Ectodermal cell (in vitro differentiated cells): ENCODE measurements around the gene SLC17A7.

Experiments used
- H3K27ac ChIP-seq: 2 replicates; pipeline ENCODE4 v1.7.0; 2013; ENCODE audit warnings: mild to moderate bottlenecking, low read depth, low read length; ENCODE audit not compliant: insufficient read depth, poor library complexity, severe bottlenecking
- H3K27me3 ChIP-seq: 2 replicates; pipeline ENCODE4 v1.7.0; 2013; ENCODE audit warnings: mild to moderate bottlenecking, low read length; ENCODE audit not compliant: insufficient read depth, control insufficient read depth, poor library complexity, severe bottlenecking
- H3K36me3 ChIP-seq: one replicate; pipeline ENCODE4 v1.7.0; 2013; ENCODE audit warnings: low read length; ENCODE audit not compliant: control insufficient read depth, insufficient read depth
- H3K4me1 ChIP-seq: one replicate; pipeline ENCODE4 v1.7.0; 2013; ENCODE audit warnings: low read length; ENCODE audit not compliant: control insufficient read depth, insufficient read depth
- H3K4me3 ChIP-seq: 2 replicates; pipeline ENCODE4 v1.7.0; 2013; ENCODE audit warnings: low read depth, low read length, control low read depth; ENCODE audit not compliant: insufficient read depth
- H3K9me3 ChIP-seq: 2 replicates; pipeline ENCODE4 v1.7.0; 2013; ENCODE audit warnings: mild to moderate bottlenecking, low read length, moderate library complexity; ENCODE audit not compliant: control insufficient read depth
- WGBS, 2 experiments: methylation state at CpG; one replicate each; pipeline ENCODE4 v1.1.7; 2013; ENCODE audit warnings: missing lambda C conversion rate in 2 of 2; 5-methylcytosine and 5-hydroxymethylcytosine counted together

SLC17A7 gene

GRCh38 chr19:49428547-49429451 is 12.5 kb downstream of the SLC17A7 start:
- Histone ChIP-seq H3K9me3 (no peaks in the 10 kb centered on the region), H3K27me3 (peaks cover 99% of the 10 kb centered on the region), H3K4me3 (peak overlapping the region; percentile 42), H3K27ac (no peak overlapping the region), H3K4me1 (peaks cover 24% of the 10 kb centered on the region), H3K36me3 (no peaks in the 10 kb centered on the region)
- 12 to 19% methylated on average over 29 of the region's 29 CpGs for WGBS, 2 experiments

- Histone ChIP-seq H3K4me3 (peak overlapping the region; percentile 42), H3K27ac (no peak overlapping the region), H3K9me3 (no peaks in the 10 kb centered on the region), H3K36me3 (no peaks in the 10 kb centered on the region), H3K4me1 (peaks cover 32% of the 10 kb centered on the region), H3K27me3 (peaks cover 99% of the 10 kb centered on the region)
- WGBS, 2 experiments: 1% methylated on average over 45 of the region's 45 CpGs
Observed at GRCh38 chr19:49427855-49428546, 13.3 kb downstream of the SLC17A7 start.

GRCh38 chr19:49427339-49427738 is 14.0 kb downstream of the SLC17A7 start:
- H3K4me3 ChIP-seq: no peak overlapping the region
- H3K27ac ChIP-seq: no peak overlapping the region
- 66 to 72% methylated on average over 12 of the region's 12 CpGs for WGBS, 2 experiments
- H3K4me1 ChIP-seq: peaks cover 38% of the 10 kb centered on the region
- peaks cover 99% of the 10 kb centered on the region for H3K27me3 ChIP-seq
- H3K36me3 ChIP-seq: no peaks in the 10 kb centered on the region
- H3K9me3 ChIP-seq: no peaks in the 10 kb centered on the region

GRCh38 chr19:49425922-49426592 is 15.3 kb downstream of the SLC17A7 start:
- H3K9me3 ChIP-seq: no peaks in the 10 kb centered on the region
- no peak overlapping the region for H3K4me3 ChIP-seq
- 5 to 8% methylated on average over 30 of the region's 30 CpGs for WGBS, 2 experiments
- no peaks in the 10 kb centered on the region for H3K36me3 ChIP-seq
- H3K4me1 ChIP-seq: peaks cover 36% of the 10 kb centered on the region
- no peak overlapping the region for H3K27ac ChIP-seq
- peaks cover 99% of the 10 kb centered on the region for H3K27me3 ChIP-seq

- H3K9me3 ChIP-seq: no peaks in the 10 kb centered on the region
- H3K27me3 ChIP-seq: peaks cover 99% of the 10 kb centered on the region
- H3K27ac ChIP-seq: no peak within 1 kb of the TSS
- peaks cover 33% of the 10 kb centered on the region for H3K4me1 ChIP-seq
- H3K4me3 ChIP-seq: no peak within 1 kb of the TSS
- WGBS, 2 experiments: 43 to 49% methylated on average over 7 of the region's 7 CpGs
- H3K36me3 ChIP-seq: no peaks in the 10 kb centered on the region
Observed at GRCh38 chr19:49425178-49425577, 16.1 kb downstream of the SLC17A7 start, which contains the start of gene GFY. TSS of gene GFY (plus strand) at chr19:49425388. CDS start at chr19:49426431, 1,043 bp downstream.

GRCh38 chr19:49423985-49424303 is 17.4 kb downstream of the SLC17A7 start:
- H3K27ac ChIP-seq: no peak overlapping the region
- peaks cover 88% of the 10 kb centered on the region for H3K27me3 ChIP-seq
- 11 to 15% methylated on average over 3 of the region's 3 CpGs for WGBS, 2 experiments
- H3K4me1 ChIP-seq: peaks cover 33% of the 10 kb centered on the region
- no peaks in the 10 kb centered on the region for H3K9me3 ChIP-seq
- no peak overlapping the region for H3K4me3 ChIP-seq
- no peaks in the 10 kb centered on the region for H3K36me3 ChIP-seq

- Histone ChIP-seq H3K27me3 (peaks cover 84% of the 10 kb centered on the region), H3K9me3 (no peaks in the 10 kb centered on the region), H3K4me3 (peak within 1 kb of the TSS; percentile 24), H3K4me1 (peaks cover 30% of the 10 kb centered on the region), H3K27ac (no peak within 1 kb of the TSS), H3K36me3 (no peaks in the 10 kb centered on the region)
- WGBS, 2 experiments: 11 to 12% methylated on average over 42 of the region's 42 CpGs
Observed at GRCh38 chr19:49423071-49423984, 18.0 kb downstream of the SLC17A7 start, which contains the start of gene PTH2. TSS of gene PTH2 (minus strand) at chr19:49423441. CDS start at chr19:49423339, 102 bp downstream.

- Histone ChIP-seq H3K4me1 (peaks cover 30% of the 10 kb centered on the region), H3K36me3 (no peaks in the 10 kb centered on the region), H3K27me3 (peaks cover 77% of the 10 kb centered on the region), H3K9me3 (no peaks in the 10 kb centered on the region), H3K4me3 (peak overlapping the region; percentile 24), H3K27ac (no peak overlapping the region)
- WGBS, 2 experiments: 3% methylated on average over 58 of the region's 58 CpGs
Observed at GRCh38 chr19:49422407-49423070, 18.8 kb downstream of the SLC17A7 start.

GRCh38 chr19:49421878-49422202 is 19.5 kb downstream of the SLC17A7 start:
- H3K4me1 ChIP-seq: peaks cover 33% of the 10 kb centered on the region
- no peaks in the 10 kb centered on the region for H3K9me3 ChIP-seq
- no peaks in the 10 kb centered on the region for H3K36me3 ChIP-seq
- H3K27ac ChIP-seq: no peak overlapping the region
- peaks cover 70% of the 10 kb centered on the region for H3K27me3 ChIP-seq
- WGBS, 2 experiments: 31 to 41% methylated on average over 3 of the region's 3 CpGs
- H3K4me3 ChIP-seq: no peak overlapping the region
